Nephron progenitor cell (in vitro differentiated cells): Measurements from ENCODE around the gene PEDS1.

ENCODE experiments used
- DNase-seq: peaks from one replicate; pipeline ENCODE4 v3.0.0; 2021
- H3K27ac Mint-ChIP-seq: 2 replicates; pipeline ENCODE4 v1.8.0; 2021; ENCODE audit warnings: mild to moderate bottlenecking, moderate library complexity, mixed read lengths
- H3K27me3 Mint-ChIP-seq: 2 replicates; pipeline ENCODE4 v1.8.0; 2021; ENCODE audit warnings: mild to moderate bottlenecking, low read depth, mixed read lengths; ENCODE audit not compliant: poor library complexity
- H3K36me3 Mint-ChIP-seq: 2 replicates; pipeline ENCODE4 v1.8.0; 2021; ENCODE audit warnings: low read depth, mixed read lengths
- H3K4me1 Mint-ChIP-seq: 2 replicates; pipeline ENCODE4 v1.8.0; 2021; ENCODE audit warnings: mixed read lengths
- H3K4me3 Mint-ChIP-seq: 2 replicates; pipeline ENCODE4 v1.8.0; 2021; ENCODE audit warnings: mild to moderate bottlenecking, moderate library complexity, mixed read lengths
- H3K9me3 Mint-ChIP-seq: 2 replicates; pipeline ENCODE4 v1.8.0; 2021; ENCODE audit warnings: mild to moderate bottlenecking, moderate library complexity, mixed read lengths
- CTCF ChIP-seq: fragments of 200-600 bp; sonication (generic); IDR thresholded peaks from 2 replicates; pipeline ENCODE4 v1.5.0; 2021; ENCODE audit warnings: antibody characterized with exemption

The PEDS1 gene

GRCh38 chr20:50194831-50195523 lies 41.5 kb upstream of the PEDS1 start:
- H3K36me3 Mint-ChIP-seq = no peaks in the 10 kb centered on the region
- H3K4me1 Mint-ChIP-seq = peaks cover 49% of the 10 kb centered on the region
- no peak for DNase-seq
- H3K27ac Mint-ChIP-seq = no peak overlapping the region
- H3K27me3 Mint-ChIP-seq = peaks cover 12% of the 10 kb centered on the region
- peaks cover 12% of the 10 kb centered on the region for H3K9me3 Mint-ChIP-seq
- TF ChIP-seq CTCF = no peak
- no peak overlapping the region for H3K4me3 Mint-ChIP-seq

- Mint-ChIP-seq H3K27ac (no peak overlapping the region), H3K27me3 (peaks cover 10% of the 10 kb centered on the region), H3K4me1 (peaks cover 47% of the 10 kb centered on the region), H3K4me3 (no peak overlapping the region), H3K36me3 (no peaks in the 10 kb centered on the region), H3K9me3 (peaks cover 6% of the 10 kb centered on the region)
- no peak for TF ChIP-seq CTCF
- DNase-seq = no peak
Measured at GRCh38 chr20:50194422-50194830, 40.9 kb upstream of the PEDS1 start.

GRCh38 chr20:50193836-50194421 lies 40.4 kb upstream of the PEDS1 start:
- H3K4me1 Mint-ChIP-seq = peaks cover 47% of the 10 kb centered on the region
- no peak overlapping the region for H3K27ac Mint-ChIP-seq
- no peak for TF ChIP-seq CTCF
- peaks cover 1% of the 10 kb centered on the region for H3K9me3 Mint-ChIP-seq
- H3K27me3 Mint-ChIP-seq = peaks cover 8% of the 10 kb centered on the region
- DNase-seq = no peak
- H3K4me3 Mint-ChIP-seq = peak overlapping the region; percentile 90
- no peaks in the 10 kb centered on the region for H3K36me3 Mint-ChIP-seq

GRCh38 chr20:50193199-50193835 lies 39.8 kb upstream of the PEDS1 start:
- Mint-ChIP-seq H3K4me3 (peak overlapping the region; percentile 90), H3K27me3 (peaks cover 8% of the 10 kb centered on the region), H3K36me3 (no peaks in the 10 kb centered on the region), H3K27ac (peak overlapping the region; percentile 39), H3K9me3 (no peaks in the 10 kb centered on the region), H3K4me1 (peaks cover 49% of the 10 kb centered on the region)
- TF ChIP-seq CTCF = no peak
- no peak for DNase-seq

GRCh38 chr20:50192364-50193198 lies 39.1 kb upstream of the PEDS1 start:
- Mint-ChIP-seq H3K27me3 (peaks cover 8% of the 10 kb centered on the region), H3K4me3 (peak overlapping the region; percentile 90), H3K9me3 (no peaks in the 10 kb centered on the region), H3K36me3 (no peaks in the 10 kb centered on the region), H3K27ac (peak overlapping the region; percentile 83), H3K4me1 (peaks cover 55% of the 10 kb centered on the region)
- DNase-seq = peak; percentile 67
- TF ChIP-seq CTCF = no peak
